ENCODE data around the gene NAB2.

The NAB2 gene

GRCh38 chr12:57094208-57095160 lies 5.6 kb downstream of the NAB2 start:
- H3K4me3 ChIP-seq (ENCODE audit: low read length) = no peak overlapping the region

GRCh38 chr12:57095440-57095839 lies 6.5 kb downstream of the NAB2 start:
- no peak overlapping the region for H3K4me3 ChIP-seq (ENCODE audit: low read length)
- TF ChIP-seq ZNF274 (IDR thresholded peaks at IDR 0.05; ENCODE audit: low read depth, low read length) = no peak

More at GRCh38 chr12:57094208-57095160, 5.6 kb downstream of the NAB2 start:
- TF ChIP-seq ZNF274 (IDR thresholded peaks at IDR 0.05; ENCODE audit: low read depth, low read length) = no peak

DNA sequence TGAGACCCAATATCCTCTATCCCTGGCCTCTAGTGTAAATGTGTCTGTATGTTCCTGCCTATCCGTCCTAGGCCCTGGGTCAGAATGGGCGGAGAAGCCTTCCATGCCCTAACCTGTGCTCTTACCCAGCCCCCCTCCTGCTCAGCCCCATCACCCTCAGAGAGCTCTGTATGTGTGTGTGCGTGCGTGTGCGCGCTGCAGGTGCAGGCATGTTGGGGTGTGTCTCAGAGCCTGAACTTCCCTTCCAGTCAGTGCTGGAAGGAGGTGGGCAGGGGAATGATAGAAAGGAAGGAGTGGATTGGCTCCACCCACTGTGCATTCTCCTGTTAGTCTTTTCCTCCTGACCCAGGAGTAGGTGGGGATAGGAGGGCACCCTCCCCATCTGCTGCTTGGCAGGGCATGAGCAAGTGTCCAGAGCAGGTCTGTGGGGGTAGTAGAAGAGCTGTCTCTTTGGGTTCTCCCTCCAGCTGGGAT lies 7.2 kb downstream of the NAB2 start:
- no peak overlapping the region for H3K4me3 ChIP-seq (ENCODE audit: low read length)
- TF ChIP-seq ZNF274 (IDR thresholded peaks at IDR 0.05; ENCODE audit: low read depth, low read length) = no peak

- TF ChIP-seq ZNF274 (IDR thresholded peaks at IDR 0.05; ENCODE audit: low read depth, low read length) = no peak
- H3K4me3 ChIP-seq (ENCODE audit: low read length) = no peak overlapping the region
Measured at GRCh38 chr12:57096748-57097553, 8.0 kb downstream of the NAB2 start.

GRCh38 chr12:57097554-57097835 lies 8.6 kb downstream of the NAB2 start:
- H3K4me3 ChIP-seq (ENCODE audit: low read length) = no peak overlapping the region

GRCh38 chr12:57098546-57098945 lies 9.6 kb downstream of the NAB2 start:
- no peak overlapping the region for H3K4me3 ChIP-seq (ENCODE audit: low read length)
- no peak for TF ChIP-seq ZNF274 (IDR thresholded peaks at IDR 0.05; ENCODE audit: low read depth, low read length)

More at GRCh38 chr12:57097554-57097835, 8.6 kb downstream of the NAB2 start:
- TF ChIP-seq ZNF274 (IDR thresholded peaks at IDR 0.05; ENCODE audit: low read depth, low read length) = no peak

DNA sequence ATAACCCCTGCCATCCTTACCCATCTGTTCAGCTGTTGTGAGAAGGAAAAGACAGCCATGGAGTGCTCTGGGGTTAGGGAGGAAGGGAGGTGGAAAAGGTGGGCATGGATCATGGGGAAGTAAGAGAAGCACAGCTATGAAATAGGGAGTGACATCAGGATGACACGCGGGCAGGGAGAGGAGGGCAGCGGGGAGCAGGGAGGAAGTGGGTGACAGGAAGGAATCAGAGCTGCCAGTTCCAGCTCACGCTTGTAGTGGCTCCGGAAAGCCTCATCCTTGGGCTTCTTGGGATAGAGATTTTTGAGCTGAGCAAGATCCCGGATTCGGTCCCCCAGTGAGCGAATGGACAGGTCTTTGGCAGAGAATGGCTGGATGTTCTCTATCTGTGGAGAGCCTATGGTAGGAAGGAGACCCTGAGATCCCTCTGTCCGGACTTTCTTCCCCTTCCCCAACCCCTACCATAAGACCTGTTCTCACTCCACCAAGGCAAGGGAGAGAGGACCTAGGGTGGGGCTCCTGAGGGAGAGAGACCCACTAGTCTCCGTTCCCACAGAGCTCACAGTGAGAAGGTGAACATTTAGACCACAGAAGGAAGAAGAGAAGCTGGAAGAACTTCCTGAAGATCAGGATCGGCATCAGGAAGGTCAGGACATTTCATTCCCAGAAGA lies 10.3 kb downstream of the NAB2 start:
- no peak overlapping the region for H3K4me3 ChIP-seq (ENCODE audit: low read length)
- TF ChIP-seq ZNF274 (IDR thresholded peaks at IDR 0.05; ENCODE audit: low read depth, low read length) = no peak

DNA sequence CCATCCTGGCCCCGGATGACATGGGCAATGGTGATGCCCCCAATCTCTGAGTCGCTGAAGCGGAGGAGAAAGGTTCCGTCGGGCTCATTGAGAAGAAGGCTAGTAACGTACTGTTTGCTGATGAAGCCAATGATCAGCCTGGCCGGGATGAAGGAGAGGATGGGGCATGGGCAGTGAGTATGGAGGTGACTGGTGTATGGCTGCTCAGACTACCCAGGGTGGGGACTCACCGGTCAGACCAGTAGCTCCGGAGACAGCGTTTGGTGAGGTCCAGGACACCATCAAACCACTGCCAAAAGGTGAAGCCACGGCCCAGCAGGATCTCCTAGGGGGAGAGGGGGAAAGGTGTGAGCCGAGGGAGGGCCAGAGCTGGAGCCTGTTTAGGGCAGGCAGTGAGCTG lies 10.9 kb downstream of the NAB2 start:
- no peak for TF ChIP-seq ZNF274 (IDR thresholded peaks at IDR 0.05; ENCODE audit: low read depth, low read length)
- no peak overlapping the region for H3K4me3 ChIP-seq (ENCODE audit: low read length)

DNA sequence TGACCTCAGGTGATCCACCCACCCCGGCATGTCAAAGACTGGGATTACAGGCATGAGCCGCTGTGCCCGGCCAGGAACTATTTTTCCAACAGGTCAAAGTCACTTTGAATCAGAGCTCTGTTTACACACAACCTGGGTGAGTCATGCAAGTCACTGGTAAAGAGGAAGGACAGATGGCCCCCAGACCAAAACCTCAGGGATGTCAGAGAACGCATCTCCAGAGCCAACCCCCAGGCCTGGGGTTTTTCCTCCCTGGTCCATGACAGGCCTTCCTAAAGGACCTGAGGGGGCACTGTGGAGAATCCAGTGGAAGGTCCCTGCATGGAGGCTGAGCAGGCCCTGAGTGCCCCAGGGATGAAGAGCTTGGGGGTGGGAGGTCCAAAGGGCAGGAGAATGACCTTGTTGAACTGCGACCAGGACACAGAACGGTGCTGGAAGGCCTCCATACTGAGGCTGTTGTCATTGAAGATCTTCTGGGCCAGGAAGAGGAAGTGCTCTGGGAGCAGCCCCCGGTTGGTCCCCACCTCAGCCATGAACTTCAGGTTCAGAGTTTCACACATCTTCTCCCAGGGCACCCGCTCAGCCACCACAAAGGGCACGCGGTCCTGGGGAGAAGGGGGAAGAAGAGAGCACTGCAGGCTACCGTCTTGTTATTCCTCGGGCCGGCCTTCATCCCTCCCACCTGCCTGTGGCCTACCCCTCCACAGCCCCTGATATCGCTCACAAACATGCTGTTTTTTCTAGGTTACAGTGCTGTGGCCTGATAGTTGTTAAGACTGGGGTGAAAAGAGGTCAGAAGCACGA lies 13.2 kb downstream of the NAB2 start:
- TF ChIP-seq ZNF274 (IDR thresholded peaks at IDR 0.05; ENCODE audit: low read depth, low read length) = no peak
- no peak overlapping the region for H3K4me3 ChIP-seq (ENCODE audit: low read length)

DNA sequence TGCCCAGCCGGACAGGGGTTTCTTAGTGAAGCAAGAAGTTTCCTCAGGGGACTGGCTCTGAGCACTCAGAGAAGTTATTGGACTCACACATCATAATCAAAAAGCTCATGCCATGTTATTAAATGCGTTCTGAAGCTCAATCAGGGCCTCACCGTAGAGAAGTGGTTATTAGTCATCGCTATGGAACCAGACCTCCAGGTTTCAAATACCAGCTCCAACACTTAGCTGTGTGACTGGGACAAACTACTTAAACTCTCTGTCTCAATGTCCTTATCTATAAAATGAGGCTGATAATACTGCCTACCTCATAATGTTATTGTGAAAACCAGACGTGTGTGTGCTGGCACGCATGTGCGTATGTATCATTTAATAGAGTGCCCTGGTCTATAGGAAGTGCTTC lies 14.9 kb downstream of the NAB2 start:
- no peak for TF ChIP-seq ZNF274 (IDR thresholded peaks at IDR 0.05; ENCODE audit: low read depth, low read length)

DNA sequence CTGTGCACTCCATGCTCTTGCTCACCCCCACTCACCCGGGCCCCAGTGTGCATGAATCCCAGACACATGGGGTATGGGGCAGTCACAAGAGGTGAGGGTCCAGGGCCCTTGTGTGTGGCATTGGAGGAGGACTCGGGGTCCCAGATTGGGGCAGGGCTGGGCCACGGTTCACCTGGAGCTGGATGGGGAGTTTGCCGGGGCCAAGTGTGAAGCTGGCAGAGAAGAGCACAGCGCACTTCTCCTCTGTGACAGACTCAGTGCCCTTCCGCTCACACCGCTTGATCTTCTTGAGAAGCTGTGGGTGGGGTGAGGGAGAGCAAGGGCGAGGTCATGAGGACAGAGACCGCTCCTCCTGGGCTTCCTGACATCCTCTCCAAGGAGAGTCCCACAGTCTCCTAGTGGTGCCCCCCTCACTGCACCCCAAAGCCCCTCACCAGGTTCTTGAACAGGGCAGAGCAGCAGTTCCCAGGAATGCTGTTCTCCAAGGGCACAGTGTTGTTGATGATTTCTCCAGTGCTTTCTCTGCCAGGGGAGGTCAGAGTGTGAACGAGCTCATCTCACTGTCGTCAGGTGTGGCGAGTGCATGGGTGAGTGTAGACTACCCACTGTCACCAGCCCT lies 15.5 kb downstream of the NAB2 start:
- no peak for TF ChIP-seq ZNF274 (IDR thresholded peaks at IDR 0.05; ENCODE audit: low read depth, low read length)
- no peak overlapping the region for H3K4me3 ChIP-seq (ENCODE audit: low read length)

More for the DNA sequence above, 14.9 kb downstream of the NAB2 start:
- H3K4me3 ChIP-seq (ENCODE audit: low read length) = no peak overlapping the region

DNA sequence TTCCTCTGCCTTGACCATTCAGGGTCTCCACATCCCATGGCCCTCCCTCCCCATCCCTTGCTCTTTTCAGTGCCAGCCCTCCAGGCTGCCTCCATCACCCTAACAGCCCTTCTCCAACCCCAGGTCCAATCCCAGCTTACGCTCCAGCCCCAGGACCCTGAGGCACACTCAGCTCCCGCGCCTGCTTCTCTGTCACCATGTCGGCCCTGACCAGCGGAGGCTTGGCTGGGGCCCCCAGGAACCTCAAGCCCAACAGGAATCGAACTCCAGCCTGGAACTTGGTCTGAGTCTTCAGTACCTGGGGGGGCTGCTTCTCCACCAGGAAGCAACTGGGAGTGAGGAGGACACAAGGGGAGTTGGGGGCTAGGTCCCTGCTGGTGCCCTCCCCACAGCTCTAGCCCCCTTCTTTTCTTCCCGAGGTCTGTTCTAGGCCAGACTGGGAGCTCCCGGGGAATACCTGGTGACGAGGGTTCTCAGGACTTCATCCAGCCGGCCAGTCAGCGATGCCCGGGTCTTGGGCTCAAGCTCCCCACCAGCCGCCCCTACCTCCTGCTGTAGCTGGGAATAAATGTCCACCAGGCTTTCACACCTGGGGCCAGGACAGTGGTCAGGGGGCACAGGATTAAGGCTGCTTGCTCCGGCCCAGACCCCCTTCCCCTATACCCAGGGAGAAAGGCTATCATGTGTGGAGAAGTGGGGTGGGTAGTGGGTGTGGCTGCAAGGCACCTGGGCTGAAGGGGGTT lies 16.3 kb downstream of the NAB2 start:
- H3K4me3 ChIP-seq (ENCODE audit: low read length) = no peak overlapping the region
- no peak for TF ChIP-seq ZNF274 (IDR thresholded peaks at IDR 0.05; ENCODE audit: low read depth, low read length)

Data from GM08714 (cell line).